C4-2B (cell line): ENCODE results near the gene YLPM1.

Experiments
- H3K27ac ChIP-seq: fragments of 450-650 bp; 2 replicates; pipeline ENCODE4 v1.5.1; 2017
- CTCF ChIP-seq: fragments of 450-650 bp; conservative IDR thresholded peaks from 2 replicates; pipeline ENCODE4 v1.5.1; 2017; ENCODE audit warnings: mild to moderate bottlenecking
- ZFX ChIP-seq: fragments of 450-650 bp; IDR thresholded peaks from 2 replicates; pipeline ENCODE4 v1.6.1; 2017

YLPM1 gene

GRCh38 chr14:74762917-74763802 is at the start of gene YLPM1:
TSS of gene YLPM1 (plus strand) at chr14:74763316. CDS start at chr14:74763490, 174 bp downstream.
- H3K27ac ChIP-seq: peak within 1 kb of the TSS; percentile 93
- TF ChIP-seq CTCF (peak; percentile 85), ZFX (peak; percentile 97)

- TF ChIP-seq CTCF: no peak
- no peak for TF ChIP-seq ZFX
- H3K27ac ChIP-seq: peak overlapping the region; percentile 79
Observed at GRCh38 chr14:74713395-74713735, 49.8 kb upstream of the YLPM1 start.

- TF ChIP-seq CTCF: no peak
- TF ChIP-seq ZFX: no peak
Observed at GRCh38 chr14:74720526-74720925, 42.6 kb upstream of the YLPM1 start.

GRCh38 chr14:74723134-74723533 is 40.0 kb upstream of the YLPM1 start:
- TF ChIP-seq CTCF: no peak
- TF ChIP-seq ZFX: no peak

More at GRCh38 chr14:74720526-74720925, 42.6 kb upstream of the YLPM1 start:
- no peak overlapping the region for H3K27ac ChIP-seq

GRCh38 chr14:74732387-74732786 is 30.7 kb upstream of the YLPM1 start:
- no peak overlapping the region for H3K27ac ChIP-seq
- no peak for TF ChIP-seq ZFX
- no peak for TF ChIP-seq CTCF

More at GRCh38 chr14:74723134-74723533, 40.0 kb upstream of the YLPM1 start:
- H3K27ac ChIP-seq: no peak overlapping the region

- no peak overlapping the region for H3K27ac ChIP-seq
- no peak for TF ChIP-seq CTCF
- TF ChIP-seq ZFX: no peak
Observed at GRCh38 chr14:74733221-74733620, 29.9 kb upstream of the YLPM1 start.

GRCh38 chr14:74735125-74735524 is 28.0 kb upstream of the YLPM1 start:
- TF ChIP-seq CTCF: no peak

More at GRCh38 chr14:74735125-74735524, 28.0 kb upstream of the YLPM1 start:
- H3K27ac ChIP-seq: no peak overlapping the region
